Activated CD8-positive, alpha-beta memory T cell treated with anti-CD3 and anti-CD28 coated beads for 36 hours (primary cell): Measurements from ENCODE around the gene PLCB1. TPM values are rescaled to one million over a fixed set of nuclear protein-coding genes. Genes with fewer than 3 reads are reported as not detected.

Experiments
- CTCF ChIA-PET: fragments of 350-600 bp; sonication (Branson Sonifier 250); formaldehyde crosslinking; loops from one replicate; lab custom pipeline; 2021; ENCODE audit warnings: antibody characterized with exemption; lab: Charles Lee
- POLR2A ChIA-PET: fragments of 350-600 bp; sonication (Branson Sonifier 250); formaldehyde crosslinking; loops from one replicate; lab custom pipeline; 2021; ENCODE audit warnings: antibody characterized with exemption; lab: Charles Lee
- total RNA-seq, 2 experiments: library from RNA; stranded (reverse); gene quantifications; one replicate each; pipeline ENCODE4 v1.2.3, GENCODE V29; 2021

The PLCB1 gene
- total RNA-seq, 2 experiments from 2014 or later, result 9.8 to 12.8 TPM

- POLR2A ChIA-PET, result no interaction called here
- CTCF ChIA-PET, result no interaction called here
Observed at GRCh38 chr20:8787090-8787489, 655.0 kb downstream of the PLCB1 start.

GRCh38 chr20:8788275-8788674 lies 656.2 kb downstream of the PLCB1 start:
- ChIA-PET CTCF (interaction anchor here (0.6 kb wide), 1 partner anchor 11 kb away, joined by 3 read pairs; no protein-coding TSS in a partner anchor), POLR2A (no interaction called here)

- CTCF ChIA-PET, result no interaction called here
- POLR2A ChIA-PET, result no interaction called here
Observed at GRCh38 chr20:8788831-8789230, 656.8 kb downstream of the PLCB1 start.

GRCh38 chr20:8790442-8791074 lies 658.5 kb downstream of the PLCB1 start:
- CTCF ChIA-PET, result interaction anchor here (0.6 to 1.2 kb wide), 3 partner anchors 9 to 31 kb away, joined by 3 to 7 read pairs (median 4); no protein-coding TSS in a partner anchor

GRCh38 chr20:8795404-8795803 lies 663.3 kb downstream of the PLCB1 start:
- ChIA-PET CTCF (no interaction called here), POLR2A (no interaction called here)

More at GRCh38 chr20:8790442-8791074, 658.5 kb downstream of the PLCB1 start:
- POLR2A ChIA-PET, result no interaction called here

- ChIA-PET POLR2A (no interaction called here), CTCF (no interaction called here)
Observed at GRCh38 chr20:8796088-8796660, 664.1 kb downstream of the PLCB1 start.

GRCh38 chr20:8798505-8798904 lies 666.4 kb downstream of the PLCB1 start:
- ChIA-PET CTCF (interaction anchor here (0.6 kb wide), 1 partner anchor 27 kb away, joined by 3 read pairs; no protein-coding TSS in a partner anchor), POLR2A (no interaction called here)

- CTCF ChIA-PET, result no interaction called here
- POLR2A ChIA-PET, result no interaction called here
Observed at GRCh38 chr20:8800089-8800488, 668.0 kb downstream of the PLCB1 start.

GRCh38 chr20:8801686-8802085 lies 669.6 kb downstream of the PLCB1 start:
- ChIA-PET POLR2A (no interaction called here), CTCF (no interaction called here)

- CTCF ChIA-PET, result no interaction called here
Observed at GRCh38 chr20:8803065-8803464, 671.0 kb downstream of the PLCB1 start.

GRCh38 chr20:8803941-8804340 lies 671.9 kb downstream of the PLCB1 start:
- ChIA-PET CTCF (no interaction called here), POLR2A (no interaction called here)

More at GRCh38 chr20:8803065-8803464, 671.0 kb downstream of the PLCB1 start:
- POLR2A ChIA-PET, result no interaction called here

- CTCF ChIA-PET, result no interaction called here
- POLR2A ChIA-PET, result no interaction called here
Observed at GRCh38 chr20:8805737-8806442, 673.8 kb downstream of the PLCB1 start.

- ChIA-PET POLR2A (no interaction called here), CTCF (interaction anchor here (0.7 kb wide), 1 partner anchor 12 kb away, joined by 4 read pairs; no protein-coding TSS in a partner anchor)
Observed at GRCh38 chr20:8807480-8808201, 675.6 kb downstream of the PLCB1 start.

GRCh38 chr20:8808202-8808535 lies 676.1 kb downstream of the PLCB1 start:
- ChIA-PET POLR2A (no interaction called here), CTCF (no interaction called here)

- POLR2A ChIA-PET, result no interaction called here
- CTCF ChIA-PET, result no interaction called here
Observed at GRCh38 chr20:8809107-8809953, 677.3 kb downstream of the PLCB1 start.

GRCh38 chr20:8811801-8812594 lies 679.9 kb downstream of the PLCB1 start:
- ChIA-PET POLR2A (no interaction called here), CTCF (no interaction called here)

- ChIA-PET POLR2A (no interaction called here), CTCF (no interaction called here)
Observed at GRCh38 chr20:8812817-8813216, 680.8 kb downstream of the PLCB1 start.

- ChIA-PET POLR2A (no interaction called here), CTCF (no interaction called here)
Observed at GRCh38 chr20:8815208-8815607, 683.1 kb downstream of the PLCB1 start.
